Ecto neural progenitor cell (in vitro differentiated cells): Measurements from ENCODE around the gene TAC4.
"Not testable (repeated sequence)": the region's sequence is repeated elsewhere in the genome, so short reads cannot be mapped to it uniquely, and the experiment has no call there.

Source experiments
- DNase-seq: peaks from one replicate; pipeline ENCODE4 v3.0.0-alpha.2; 2018; ENCODE audit warnings: low spot score

Gene TAC4

DNA sequence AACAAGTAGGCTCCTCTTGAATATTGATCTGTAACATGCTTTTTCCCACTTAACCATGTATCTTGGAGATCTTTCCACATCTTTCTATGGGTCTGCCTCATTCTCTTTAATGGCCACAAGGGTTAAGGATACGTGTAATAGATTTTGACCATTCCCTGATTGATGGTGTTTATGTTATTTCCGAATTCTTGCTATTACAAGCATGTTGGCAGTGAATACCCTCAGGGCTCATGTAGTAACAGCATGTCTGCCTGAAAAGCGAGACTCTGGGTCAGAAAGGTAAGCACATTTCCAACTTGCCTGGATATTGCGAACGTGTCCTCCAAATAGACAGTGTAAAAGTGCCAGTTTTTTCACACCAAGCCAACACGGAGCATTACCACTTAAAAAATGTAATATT lies 5.0 kb downstream of the TAC4 start:
- DNase-seq: no peak

DNA sequence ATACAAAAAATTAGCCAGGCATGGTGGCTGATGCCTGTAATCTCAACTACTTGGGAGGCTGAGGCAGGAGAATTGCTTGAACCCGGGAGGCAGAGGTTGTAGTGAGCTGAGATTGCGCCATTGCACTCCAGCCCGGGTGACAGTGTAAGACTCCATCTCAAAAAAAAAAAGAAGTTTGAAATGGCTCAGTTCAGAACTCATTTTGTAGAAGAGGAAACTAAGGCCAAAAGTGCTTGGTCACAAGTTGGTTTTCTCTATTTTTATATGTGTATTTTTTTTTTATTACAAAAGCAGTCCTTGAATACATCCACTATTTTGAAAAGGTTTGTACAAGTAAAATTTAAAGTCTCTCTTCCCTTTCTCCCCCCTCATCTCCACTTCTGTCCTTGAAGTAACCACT lies 5.5 kb downstream of the TAC4 start:
- no peak for DNase-seq

DNA sequence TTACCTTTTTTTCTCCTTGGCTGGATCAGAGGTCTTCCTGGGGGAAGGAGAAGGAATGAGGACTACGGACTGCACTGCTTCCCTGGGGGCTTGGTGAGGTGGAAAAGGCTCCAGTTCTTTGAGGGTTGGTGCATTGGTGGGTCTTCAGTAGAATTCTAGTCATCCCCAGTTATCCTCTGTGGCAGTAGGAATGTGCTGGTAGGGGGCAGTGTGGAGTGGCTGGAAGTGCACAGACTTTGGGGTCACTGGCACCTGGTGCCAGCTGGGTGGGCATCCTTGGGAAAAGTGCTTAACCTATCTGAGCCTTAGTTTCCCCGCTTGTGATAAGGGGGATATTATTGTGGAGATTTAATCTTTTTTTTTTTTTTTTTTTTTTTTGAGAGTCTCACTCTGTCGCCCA lies 6.3 kb downstream of the TAC4 start:
- no peak for DNase-seq

DNA sequence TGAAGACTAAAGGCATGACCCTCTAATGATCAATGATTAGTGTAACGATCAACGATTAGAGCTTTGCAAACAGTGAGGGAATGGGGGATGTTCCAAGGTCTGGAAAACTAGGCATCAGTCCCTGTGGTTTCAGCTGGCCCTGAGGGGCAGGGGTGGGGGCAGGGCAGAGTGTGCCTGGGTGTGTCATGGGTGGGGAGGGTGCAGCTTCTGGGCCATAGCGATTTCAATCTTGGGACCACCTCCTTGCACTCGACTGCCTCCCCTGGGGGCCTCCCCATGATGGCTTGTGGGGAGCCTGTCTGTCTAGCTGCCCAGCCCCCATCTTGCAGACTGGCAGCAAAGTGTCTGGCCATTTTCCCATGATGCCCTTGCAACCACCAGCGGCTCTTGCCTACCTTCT lies 8.4 kb downstream of the TAC4 start:
- no peak for DNase-seq

DNA sequence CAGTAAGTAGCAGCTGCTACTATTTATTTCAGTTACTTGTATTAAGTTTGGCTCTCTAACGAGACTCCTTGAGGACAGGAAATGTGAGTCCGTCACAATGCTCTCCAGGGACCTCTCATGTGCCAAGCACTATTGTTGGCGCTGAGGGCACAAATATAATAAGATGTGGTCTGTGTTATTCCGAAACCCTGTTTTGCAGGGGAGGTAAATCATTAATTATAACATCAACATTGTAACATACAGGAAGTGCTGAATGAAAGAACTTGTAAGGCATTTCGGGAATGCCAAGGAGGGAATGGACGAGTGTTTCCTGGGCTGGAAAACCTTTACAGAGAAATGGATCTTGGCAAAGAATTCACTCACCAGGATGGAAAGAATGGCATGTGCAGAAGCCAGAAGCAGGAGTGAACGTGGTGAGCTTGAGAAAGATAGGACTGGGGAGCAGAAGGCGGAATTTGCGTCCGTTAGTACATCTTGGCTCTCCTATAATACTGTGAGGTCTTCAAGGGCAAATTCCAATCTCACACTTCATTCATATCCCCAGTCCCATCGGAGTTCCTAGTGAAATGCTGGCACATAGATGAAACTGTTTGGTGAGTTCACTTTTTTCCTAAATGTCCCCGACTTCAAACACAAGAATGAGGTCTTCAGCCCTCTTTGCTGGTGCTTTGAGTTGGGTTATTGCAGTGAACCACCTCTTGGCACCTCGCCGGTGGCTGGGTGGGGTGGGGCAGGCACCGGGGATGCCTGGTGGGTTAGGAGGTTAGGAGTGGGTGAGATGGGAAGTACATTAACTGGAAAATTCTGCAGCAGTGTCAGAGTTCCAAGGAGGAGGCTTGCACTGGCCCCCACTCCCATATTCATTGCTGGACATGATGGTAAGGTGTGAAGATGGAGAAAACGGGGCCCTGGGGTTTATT lies 11.5 kb downstream of the TAC4 start:
- no peak for DNase-seq

DNA sequence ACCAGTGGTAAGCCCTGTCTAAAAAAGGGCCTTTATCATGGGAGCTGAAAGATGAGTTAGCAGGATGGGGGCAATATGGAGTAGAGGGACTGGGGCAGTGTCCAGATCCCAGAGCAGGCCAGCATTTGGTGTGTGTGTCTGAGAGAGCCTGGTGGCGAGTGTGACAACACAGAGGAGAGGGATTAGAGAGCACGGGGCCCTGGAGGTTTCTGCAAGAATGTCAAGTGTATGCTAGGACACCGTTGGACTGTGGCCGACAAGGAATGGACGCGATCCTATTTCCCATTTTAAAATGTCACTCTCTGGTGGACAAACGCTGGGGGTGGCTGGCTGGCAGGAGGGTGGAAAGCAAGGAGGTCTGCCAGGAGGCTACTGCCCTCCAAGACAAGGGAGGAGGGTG lies 12.4 kb downstream of the TAC4 start:
- DNase-seq: no peak

DNA sequence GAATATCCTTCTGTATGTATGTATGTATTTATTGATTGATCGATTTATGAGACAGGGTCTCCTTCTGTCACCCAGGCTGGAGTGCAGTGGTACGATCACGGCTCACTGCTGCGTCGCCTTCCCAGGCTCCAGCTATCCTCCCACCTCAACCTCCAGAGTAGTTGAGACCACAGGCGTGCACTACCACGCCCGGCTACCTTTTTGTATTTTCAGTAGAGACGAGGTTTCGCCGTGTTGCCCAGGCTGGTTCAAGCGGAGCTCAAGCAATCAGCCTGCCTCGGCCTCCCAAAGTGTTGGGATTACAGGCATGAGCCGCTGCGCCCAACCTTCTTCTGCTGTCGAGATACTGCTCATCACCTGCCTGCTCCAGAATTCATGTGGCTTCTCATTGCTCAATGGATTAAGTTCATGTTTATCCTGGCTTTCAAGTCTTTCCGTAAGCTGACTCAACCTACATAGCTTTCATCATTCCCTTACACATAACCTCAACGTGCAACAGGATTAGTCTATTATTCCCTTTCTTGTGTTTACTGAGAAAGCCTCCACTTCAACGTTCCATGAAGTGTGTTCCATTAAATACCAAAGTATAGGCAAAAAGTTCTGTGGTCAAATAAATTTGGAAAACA lies 13.6 kb downstream of the TAC4 start:
- no peak for DNase-seq

DNA sequence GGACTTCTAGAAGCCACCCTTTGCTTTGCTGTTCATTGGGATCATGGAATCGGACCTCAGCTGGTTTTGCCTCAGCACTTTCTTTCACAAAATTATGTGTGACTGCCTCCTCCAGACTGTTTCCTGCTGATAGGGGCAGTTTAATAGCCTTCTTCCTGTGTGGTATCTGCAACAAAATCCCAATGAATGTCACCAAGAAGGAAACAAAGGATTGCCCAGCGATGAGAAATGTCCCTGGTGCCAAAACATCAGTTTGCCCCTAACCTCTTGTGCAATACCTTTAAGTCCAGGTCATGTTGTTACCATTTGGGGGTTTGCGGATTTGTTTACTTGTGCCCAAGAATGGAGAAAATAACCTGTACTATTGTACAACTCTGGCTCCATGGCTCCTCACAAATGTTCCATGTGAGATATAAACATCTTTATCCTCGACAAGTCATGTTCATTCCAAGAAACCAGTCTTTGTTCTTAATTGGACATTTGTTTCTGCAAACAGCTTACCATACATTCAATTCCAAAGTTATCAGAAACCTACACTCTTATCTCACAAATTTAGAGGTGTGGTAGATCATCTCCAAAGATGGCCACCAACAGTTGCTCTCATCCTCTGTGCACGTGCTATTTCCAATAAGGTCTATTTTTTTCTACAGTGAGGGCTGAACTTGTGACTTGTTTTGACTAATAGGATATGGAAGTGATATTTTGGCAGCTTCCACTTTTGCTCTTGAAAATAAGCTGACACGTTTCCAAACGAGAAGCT lies 14.8 kb downstream of the TAC4 start:
- no peak for DNase-seq

DNA sequence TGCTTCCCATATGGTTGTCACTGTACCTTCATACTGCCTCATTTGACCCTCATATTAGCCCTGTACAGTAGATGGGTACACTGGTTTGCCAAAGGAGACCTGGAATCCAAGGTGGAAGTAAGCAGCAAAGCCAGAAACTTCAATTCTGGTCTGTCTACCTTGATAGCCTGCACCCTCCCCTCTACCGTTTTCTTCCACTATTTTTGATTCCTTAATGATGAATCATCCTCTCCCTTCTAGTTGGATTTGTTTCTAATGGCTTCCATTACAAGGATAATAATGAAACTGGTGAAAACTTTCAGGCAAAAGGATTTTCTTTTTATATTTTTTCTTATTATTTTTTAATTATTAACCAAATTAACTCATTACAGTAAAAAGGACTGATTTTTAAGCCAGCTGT lies 17.3 kb downstream of the TAC4 start:
- DNase-seq: no peak

DNA sequence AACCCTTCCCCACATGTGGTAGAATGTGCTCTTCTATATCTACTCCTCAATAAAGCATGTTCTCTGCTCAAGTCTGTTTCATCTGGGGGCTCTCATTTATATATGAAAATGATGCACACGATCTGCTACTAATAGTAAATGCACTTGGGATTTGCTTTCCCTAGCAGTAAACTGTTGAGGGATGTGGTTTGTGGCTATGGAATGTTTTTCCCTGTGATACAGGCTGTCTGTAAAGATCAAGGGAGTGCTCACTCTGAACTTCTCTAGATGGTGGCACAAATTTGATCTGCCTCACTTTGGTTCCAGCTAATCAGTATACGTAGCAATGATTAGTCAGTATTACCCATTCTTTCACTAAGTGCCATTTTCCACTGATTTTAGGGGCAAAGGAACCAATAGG lies 18.8 kb downstream of the TAC4 start:
- no peak for DNase-seq

DNA sequence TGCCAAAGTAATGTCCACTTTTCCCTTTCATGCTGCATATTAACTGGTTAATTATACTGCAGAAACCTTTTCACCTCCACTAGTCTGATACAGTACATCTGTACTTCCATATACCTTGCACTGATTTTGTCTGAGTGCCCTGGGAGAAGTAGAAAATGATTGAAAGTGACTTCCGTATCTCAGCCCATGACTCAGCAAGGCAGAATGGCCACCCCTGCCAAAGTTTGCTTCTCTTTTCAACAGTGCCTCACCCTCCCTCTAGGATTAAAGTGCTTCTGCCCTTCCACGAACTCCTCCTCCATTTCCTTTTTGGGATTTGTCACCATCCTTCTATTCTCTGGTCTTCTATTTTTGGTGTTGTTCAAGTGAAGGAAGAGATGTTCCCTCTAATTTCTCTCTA lies 19.5 kb downstream of the TAC4 start:
- not testable (repeated sequence) for DNase-seq

DNA sequence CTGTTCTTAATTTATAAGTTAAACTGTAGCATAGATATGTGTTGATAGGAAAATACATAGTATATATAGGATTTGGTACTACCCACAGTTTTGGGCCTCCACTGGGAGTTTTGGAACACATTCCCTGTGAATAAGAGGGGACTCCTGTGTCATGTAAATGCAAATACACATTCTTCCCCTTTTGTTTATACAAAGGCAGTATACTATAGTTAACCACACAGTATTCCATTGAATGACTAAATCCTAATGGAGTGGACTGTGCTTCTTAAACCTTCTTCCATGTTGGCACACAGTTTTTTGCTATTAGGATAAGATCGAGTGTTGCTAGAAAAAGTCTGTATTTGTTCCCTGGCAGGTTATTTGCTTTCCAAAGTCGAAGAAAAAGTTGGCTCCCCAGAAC lies 22.2 kb downstream of the TAC4 start:
- no peak for DNase-seq

DNA sequence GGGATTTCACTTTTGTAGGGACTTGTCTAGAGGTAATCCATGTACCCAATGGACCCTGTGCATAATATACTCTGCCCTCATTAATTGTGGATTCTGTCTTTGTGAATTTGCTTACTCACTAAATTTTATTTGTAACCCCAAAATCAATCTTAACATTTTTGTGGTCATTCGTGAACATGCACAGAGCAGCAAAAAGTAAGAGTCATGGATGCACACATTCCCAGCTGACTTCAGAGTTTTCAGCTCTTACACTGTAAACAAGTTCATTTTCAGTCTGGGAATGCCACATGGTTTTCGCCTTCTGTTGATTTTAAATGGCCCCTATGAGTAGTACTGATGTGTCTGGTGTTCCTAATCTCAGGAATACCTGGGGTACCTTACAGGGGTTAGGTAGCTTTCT lies 24.3 kb downstream of the TAC4 start:
- DNase-seq: no peak

DNA sequence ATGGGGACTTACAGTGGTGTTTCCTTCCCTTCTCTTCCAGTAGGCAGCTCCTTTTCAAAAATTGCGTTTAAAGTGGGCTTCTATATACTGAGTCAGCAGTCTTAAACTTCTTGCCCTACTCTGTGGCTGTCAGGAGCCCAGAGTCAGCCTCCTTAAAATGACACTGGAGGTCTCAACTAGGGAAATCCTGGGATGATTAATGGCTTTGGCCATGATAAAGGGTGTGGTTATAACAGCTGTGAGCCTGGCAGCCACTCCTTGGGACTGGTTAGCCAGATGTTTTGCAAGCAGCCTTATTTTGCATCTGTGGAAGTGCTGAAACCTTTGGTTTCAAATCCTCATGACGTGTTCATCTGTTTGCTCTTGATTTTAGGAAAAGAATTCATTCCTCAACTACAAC lies 25.0 kb downstream of the TAC4 start:
- DNase-seq: no peak

DNA sequence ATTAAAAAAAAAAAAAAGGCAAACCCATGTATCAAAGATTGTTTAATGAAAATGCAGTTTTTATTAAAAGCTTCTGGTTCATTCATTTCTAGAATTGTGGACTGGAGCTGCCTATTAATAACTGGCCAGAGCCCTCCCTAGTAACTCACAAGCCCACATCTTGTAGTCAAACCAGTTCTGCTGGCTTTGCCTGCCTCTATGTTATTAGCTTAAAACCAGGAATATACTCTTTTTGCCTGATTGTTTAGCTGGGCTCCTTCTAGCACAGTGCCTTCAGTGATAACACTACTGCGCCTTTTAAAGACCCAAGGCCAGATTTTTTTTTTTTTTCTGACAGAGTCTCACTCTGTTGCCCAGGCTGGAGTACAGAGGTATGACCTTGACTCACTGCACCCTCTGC lies 26.0 kb downstream of the TAC4 start:
- DNase-seq: no peak

DNA sequence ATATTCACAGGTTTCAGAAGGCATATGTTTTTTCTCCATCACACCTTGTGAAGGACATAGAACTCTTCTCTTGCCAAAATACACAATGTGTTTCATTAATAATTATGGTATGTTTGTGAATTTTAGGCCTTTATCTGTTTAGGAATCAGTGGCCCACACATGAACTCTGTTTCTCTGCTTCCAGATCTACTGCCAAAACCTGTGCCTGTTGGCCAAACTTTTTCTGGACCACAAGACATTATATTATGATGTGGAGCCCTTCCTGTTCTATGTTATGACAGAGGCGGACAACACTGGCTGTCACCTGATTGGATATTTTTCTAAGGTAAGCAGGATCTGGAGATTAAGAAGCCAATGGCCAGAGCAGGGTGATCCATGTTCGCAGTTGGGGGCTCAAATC lies 26.4 kb downstream of the TAC4 start:
- no peak for DNase-seq

DNA sequence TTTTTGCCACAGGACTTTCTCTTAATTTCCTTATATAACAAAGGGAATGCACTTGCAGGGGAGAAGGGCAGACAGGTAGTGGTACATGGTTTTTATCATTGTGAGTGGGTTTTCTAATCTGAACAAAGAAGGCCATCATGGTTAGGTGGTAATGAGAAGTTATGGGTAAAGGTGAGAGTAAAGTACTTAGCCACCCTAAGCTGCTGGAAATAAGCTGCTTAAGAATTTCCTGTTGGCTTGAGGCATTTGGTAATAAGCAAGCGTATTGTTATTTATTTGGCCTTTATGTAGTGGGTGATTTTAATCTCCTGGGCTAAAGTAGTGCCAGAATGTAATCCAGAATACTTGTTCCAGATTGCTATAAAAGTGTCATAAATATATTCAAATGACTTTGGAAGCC lies 27.1 kb downstream of the TAC4 start:
- DNase-seq: no peak

DNA sequence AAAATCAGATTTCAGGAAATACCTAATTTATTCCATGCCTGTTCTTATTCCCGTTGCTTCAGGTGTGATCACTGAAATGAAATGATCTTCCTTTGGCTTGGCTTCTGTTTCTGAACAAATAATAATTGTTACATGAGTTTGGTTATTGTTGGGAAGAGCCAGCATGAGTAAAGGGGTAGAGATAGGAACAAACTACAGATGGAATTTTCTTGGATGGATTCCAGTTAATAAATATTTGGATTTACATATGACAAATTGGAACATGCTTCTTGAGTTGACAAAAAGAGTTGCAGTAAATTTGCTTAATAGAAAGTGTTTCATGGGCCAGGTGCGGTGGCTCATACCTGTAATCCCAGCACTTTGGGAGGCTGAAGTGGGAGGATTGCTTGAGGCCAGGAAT lies 28.2 kb downstream of the TAC4 start:
- no peak for DNase-seq

DNA sequence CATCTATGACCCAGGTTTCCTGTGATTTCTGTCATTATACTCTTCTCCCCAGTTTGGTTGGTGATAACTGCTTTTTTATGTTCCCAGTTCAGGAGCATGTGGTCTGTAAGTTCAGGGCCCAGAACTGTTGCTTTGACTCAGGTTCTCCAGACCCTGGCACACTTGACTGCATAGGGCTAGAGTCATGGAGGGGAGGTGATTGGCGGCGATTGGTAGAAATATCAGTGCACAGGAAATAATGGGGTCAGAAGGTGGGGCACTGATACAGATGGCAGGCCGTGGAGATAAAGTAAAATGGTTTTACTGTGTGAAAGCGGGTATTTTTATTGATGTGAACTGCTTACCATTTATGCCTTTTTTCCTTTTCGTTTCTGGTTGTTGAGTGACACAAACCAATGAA lies 28.7 kb downstream of the TAC4 start:
- DNase-seq: no peak

DNA sequence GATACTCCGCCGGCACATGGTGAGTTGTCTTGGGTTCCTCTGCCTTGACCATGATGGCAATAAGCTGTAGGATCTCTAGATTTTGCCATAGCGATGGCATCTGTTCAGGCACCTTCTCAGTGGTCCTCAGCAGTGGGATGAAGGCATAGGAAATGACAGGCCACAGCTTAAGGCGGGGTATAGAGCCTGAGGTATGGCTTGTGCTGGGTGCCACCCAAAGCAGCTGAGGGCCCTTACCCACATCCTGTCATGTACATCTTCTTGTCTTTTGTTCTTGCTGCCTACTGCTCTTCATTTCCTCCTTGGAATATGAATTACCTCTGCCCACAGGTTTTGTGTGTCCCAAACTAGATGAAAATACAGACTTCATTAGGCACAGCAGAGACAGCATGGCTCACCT lies 29.9 kb downstream of the TAC4 start:
- DNase-seq: no peak

DNA sequence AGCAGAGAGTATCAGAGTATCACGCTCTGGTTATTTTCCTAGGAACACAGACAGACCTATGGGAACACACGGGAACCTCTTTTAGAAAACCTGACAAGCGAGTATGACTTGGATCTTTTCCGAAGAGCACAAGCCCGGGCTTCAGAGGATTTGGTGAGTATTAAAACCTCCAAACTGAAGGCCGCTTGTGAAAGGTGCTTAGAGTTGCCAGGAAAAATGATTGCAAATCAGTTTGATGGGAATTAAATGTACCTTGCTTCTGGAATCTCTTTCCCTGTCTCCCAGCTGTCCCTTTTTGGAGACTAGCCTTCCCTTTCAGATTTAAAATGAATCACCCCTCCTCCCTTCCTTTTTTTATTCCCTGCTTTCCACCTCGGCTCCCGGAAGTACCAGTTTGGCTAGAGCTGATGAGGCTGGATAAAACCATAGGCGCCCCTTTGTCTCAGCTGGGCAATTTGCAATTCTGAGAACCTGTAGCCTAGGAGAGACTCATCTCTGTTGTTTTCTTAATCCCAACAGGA lies 32.0 kb downstream of the TAC4 start:
- DNase-seq: peak; percentile 61

DNA sequence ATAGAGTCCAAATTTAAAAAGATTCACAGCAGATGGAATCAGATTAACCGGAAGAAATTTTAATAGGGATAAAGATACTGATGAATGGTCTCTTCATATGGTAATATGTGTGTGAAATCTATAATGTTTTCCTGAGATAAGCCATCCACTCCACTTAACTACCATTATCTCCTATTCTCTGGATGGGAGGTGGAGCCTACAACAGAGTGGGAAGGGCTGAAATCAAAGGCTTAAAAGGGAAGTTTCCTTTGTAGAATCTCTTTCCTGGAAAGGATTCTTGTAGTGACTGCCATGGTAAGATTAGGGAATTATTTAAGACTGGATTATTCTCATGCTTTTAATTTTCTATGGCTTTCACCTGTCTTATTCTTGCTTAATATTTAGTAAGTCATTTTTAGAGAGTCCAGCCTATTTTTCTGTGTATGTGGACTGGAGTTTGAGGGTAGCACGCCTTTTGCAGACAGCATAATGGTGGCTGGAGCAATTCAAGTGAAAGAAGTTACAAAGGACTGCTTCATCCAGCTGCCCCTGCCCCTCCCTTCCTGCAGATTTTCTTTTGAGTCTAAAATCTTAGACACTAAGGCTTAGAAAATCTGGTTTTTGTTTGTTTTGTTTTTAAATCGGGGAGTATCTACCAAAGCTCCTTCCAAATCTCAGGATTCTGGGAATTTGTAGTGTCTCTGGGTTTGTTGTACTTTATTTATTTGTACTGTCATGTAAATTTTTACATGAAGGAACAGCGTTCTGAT lies 32.9 kb downstream of the TAC4 start:
- DNase-seq: peak; percentile 54
